ENCODE measurements around the gene ZSWIM5.

The ZSWIM5 gene

DNA sequence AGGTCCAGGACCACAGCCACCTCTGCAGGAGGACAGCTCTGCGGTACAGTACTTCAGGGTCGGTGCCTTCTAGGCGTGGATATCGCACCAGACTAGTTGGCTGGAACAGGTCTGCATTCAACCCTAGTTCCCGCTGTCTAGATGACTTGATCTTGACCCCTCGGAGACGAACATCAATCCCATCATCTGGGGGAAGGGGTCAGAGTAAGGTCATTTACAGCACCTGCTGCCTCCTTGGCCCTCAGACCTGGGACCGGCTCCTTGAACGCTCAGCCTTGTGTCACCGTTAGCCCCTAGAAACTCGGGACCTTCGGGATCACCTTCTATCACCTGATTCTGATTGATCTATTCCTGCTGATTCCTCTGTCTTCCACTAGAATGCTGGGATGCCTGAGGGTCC is 197.9 kb downstream of the ZSWIM5 start:
- H3K4me3 ChIP-seq (replicated peaks; ENCODE audit: insufficient read depth, low read length) = no peak overlapping the region
- no peak overlapping the region for H3K27ac ChIP-seq (replicated peaks)
- H3K27me3 ChIP-seq (ENCODE audit: insufficient read depth, poor library complexity, severe bottlenecking) = no peaks in the 10 kb centered on the region
- no peak for DNase-seq (ENCODE audit: low read depth in 1 of 2, low spot score in 1 of 2)
- no peak for TF ChIP-seq POLR2AphosphoS5 (IDR thresholded peaks at IDR 0.05; ENCODE audit: low read depth)
- TF ChIP-seq, protein P1, sequence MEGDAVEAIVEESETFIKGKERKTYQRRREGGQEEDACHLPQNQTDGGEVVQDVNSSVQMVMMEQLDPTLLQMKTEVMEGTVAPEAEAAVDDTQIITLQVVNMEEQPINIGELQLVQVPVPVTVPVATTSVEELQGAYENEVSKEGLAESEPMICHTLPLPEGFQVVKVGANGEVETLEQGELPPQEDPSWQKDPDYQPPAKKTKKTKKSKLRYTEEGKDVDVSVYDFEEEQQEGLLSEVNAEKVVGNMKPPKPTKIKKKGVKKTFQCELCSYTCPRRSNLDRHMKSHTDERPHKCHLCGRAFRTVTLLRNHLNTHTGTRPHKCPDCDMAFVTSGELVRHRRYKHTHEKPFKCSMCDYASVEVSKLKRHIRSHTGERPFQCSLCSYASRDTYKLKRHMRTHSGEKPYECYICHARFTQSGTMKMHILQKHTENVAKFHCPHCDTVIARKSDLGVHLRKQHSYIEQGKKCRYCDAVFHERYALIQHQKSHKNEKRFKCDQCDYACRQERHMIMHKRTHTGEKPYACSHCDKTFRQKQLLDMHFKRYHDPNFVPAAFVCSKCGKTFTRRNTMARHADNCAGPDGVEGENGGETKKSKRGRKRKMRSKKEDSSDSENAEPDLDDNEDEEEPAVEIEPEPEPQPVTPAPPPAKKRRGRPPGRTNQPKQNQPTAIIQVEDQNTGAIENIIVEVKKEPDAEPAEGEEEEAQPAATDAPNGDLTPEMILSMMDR (IDR thresholded peaks at IDR 0.05; ENCODE audit: insufficient read depth, low read length) = no peak
- TF ChIP-seq GABPA (IDR thresholded peaks at IDR 0.05; ENCODE audit: low read depth) = no peak

DNA sequence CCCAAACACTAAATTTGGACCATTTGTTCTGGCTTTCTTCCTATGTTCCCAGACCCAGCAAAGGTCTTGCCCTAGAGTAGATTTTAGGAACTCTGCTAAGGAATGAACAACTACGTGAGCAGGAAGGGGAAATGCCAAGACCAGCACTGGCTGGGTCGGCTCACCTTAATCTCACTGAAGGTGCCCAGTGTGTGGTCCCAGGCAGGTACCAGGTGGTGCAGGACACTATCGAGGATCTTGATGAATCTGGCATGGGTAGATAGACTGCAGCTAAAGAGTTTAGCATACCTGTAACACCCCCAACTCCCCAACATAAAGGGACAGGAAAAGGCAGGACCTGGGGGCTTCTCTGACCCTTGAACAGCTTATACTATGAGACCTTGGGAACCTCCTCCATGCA is 198.3 kb downstream of the ZSWIM5 start:
- no peak overlapping the region for H3K4me3 ChIP-seq (replicated peaks; ENCODE audit: insufficient read depth, low read length)
- H3K27ac ChIP-seq (replicated peaks) = no peak overlapping the region
- H3K27me3 ChIP-seq (ENCODE audit: insufficient read depth, poor library complexity, severe bottlenecking) = no peaks in the 10 kb centered on the region
- DNase-seq (ENCODE audit: low read depth in 1 of 2, low spot score in 1 of 2) = no peak
- TF ChIP-seq, protein P2, sequence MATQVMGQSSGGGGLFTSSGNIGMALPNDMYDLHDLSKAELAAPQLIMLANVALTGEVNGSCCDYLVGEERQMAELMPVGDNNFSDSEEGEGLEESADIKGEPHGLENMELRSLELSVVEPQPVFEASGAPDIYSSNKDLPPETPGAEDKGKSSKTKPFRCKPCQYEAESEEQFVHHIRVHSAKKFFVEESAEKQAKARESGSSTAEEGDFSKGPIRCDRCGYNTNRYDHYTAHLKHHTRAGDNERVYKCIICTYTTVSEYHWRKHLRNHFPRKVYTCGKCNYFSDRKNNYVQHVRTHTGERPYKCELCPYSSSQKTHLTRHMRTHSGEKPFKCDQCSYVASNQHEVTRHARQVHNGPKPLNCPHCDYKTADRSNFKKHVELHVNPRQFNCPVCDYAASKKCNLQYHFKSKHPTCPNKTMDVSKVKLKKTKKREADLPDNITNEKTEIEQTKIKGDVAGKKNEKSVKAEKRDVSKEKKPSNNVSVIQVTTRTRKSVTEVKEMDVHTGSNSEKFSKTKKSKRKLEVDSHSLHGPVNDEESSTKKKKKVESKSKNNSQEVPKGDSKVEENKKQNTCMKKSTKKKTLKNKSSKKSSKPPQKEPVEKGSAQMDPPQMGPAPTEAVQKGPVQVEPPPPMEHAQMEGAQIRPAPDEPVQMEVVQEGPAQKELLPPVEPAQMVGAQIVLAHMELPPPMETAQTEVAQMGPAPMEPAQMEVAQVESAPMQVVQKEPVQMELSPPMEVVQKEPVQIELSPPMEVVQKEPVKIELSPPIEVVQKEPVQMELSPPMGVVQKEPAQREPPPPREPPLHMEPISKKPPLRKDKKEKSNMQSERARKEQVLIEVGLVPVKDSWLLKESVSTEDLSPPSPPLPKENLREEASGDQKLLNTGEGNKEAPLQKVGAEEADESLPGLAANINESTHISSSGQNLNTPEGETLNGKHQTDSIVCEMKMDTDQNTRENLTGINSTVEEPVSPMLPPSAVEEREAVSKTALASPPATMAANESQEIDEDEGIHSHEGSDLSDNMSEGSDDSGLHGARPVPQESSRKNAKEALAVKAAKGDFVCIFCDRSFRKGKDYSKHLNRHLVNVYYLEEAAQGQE (IDR thresholded peaks at IDR 0.05; ENCODE audit: insufficient replicate concordance, low read depth) = no peak
- TF ChIP-seq POLR2AphosphoS5 (IDR thresholded peaks at IDR 0.05; ENCODE audit: low read depth) (no peak), GABPA (IDR thresholded peaks at IDR 0.05; ENCODE audit: low read depth) (no peak), SPI1 (IDR thresholded peaks at IDR 0.05; ENCODE audit: borderline replicate concordance, low read depth) (no peak)
- TF ChIP-seq, protein P1 (IDR thresholded peaks at IDR 0.05; ENCODE audit: insufficient read depth, low read length) = no peak

DNA sequence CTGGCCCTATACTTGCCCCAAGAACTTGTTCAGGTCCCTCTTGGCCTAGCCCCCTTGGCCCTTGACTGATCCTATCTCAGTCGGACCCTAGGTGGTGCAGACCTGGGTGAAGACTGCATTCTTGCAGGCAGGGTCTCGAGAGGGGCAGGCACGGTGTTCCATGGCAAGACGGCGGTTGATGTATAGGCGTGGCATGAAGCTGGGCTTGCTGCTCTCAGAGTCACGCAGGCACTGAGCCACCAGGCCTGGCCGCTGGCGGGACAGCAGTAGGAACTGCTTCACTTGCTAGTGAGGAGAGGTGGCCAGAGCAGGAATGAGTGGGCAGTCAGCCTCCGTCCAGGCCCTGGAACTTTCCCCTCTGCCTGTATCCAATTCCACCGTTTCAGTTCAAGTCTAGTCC is 199.1 kb downstream of the ZSWIM5 start:
- DNase-seq (ENCODE audit: low read depth in 1 of 2, low spot score in 1 of 2) = no peak
- TF ChIP-seq SPI1 (IDR thresholded peaks at IDR 0.05; ENCODE audit: borderline replicate concordance, low read depth) (no peak), POLR2AphosphoS5 (IDR thresholded peaks at IDR 0.05; ENCODE audit: low read depth) (no peak)
- no peak overlapping the region for H3K4me3 ChIP-seq (replicated peaks; ENCODE audit: insufficient read depth, low read length)
- no peak overlapping the region for H3K27ac ChIP-seq (replicated peaks)
- no peaks in the 10 kb centered on the region for H3K27me3 ChIP-seq (ENCODE audit: insufficient read depth, poor library complexity, severe bottlenecking)

DNA sequence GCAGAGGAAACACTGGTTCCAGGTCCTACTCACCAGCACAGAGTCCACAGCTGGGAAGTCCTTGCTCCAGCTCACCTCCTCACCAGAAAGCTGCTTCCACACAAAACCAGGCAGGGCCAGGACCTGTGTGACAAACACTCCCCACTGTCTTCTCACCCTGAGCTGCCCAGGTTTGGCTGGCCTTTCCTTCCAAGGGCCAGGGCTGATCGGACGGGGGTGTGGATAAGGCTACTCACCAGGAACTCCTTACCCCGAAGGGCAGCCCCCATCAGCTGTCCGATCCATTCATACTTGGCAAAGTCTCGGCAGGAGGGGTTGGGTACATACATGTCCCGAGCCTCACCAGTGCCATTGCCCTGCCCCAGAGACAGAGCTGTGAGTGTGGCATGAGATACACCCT is 200.6 kb downstream of the ZSWIM5 start:
- Histone ChIP-seq H3K27ac (replicated peaks) (no peak overlapping the region), H3K27me3 (ENCODE audit: insufficient read depth, poor library complexity, severe bottlenecking) (no peaks in the 10 kb centered on the region), H3K4me3 (replicated peaks; ENCODE audit: insufficient read depth, low read length) (no peak overlapping the region)
- TF ChIP-seq, protein P2 (IDR thresholded peaks at IDR 0.05; ENCODE audit: insufficient replicate concordance, low read depth) = no peak
- TF ChIP-seq SPI1 (IDR thresholded peaks at IDR 0.05; ENCODE audit: borderline replicate concordance, low read depth) (no peak), POLR2AphosphoS5 (IDR thresholded peaks at IDR 0.05; ENCODE audit: low read depth) (no peak), GABPA (IDR thresholded peaks at IDR 0.05; ENCODE audit: low read depth) (no peak)
- TF ChIP-seq, protein P1 (IDR thresholded peaks at IDR 0.05; ENCODE audit: insufficient read depth, low read length) = no peak
- no peak for DNase-seq (ENCODE audit: low read depth in 1 of 2, low spot score in 1 of 2)
